GM19328 (cell line): ENCODE data around the gene TMC7.

Experiments
- ATAC-seq: cut with Tn5 transposase; IDR thresholded peaks from one replicate; pipeline ENCODE4 v1.9.1; 2021; ENCODE audit warnings: mild to moderate bottlenecking, moderate library complexity; ENCODE audit not compliant: unreplicated experiment

The TMC7 gene

DNA sequence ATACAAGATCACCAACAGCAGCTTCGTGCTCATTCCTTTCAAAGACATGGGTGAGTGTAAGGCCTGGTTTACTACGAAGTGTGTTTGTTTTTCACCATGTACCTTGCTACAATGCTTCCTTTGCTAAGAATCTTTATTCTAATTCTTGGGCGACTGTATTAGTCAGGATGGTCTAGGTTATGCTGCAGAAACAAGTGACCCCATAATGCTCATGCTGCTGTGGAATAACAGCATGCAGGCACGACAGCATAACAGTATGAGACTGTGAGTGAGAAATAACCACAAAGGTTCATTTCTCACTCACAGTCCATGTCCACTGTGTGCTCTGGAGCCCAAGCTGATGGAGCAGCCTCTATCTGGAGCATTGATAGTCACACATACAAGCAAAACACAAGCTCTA lies 38.0 kb downstream of the TMC7 start:
- ATAC-seq, result no peak

DNA sequence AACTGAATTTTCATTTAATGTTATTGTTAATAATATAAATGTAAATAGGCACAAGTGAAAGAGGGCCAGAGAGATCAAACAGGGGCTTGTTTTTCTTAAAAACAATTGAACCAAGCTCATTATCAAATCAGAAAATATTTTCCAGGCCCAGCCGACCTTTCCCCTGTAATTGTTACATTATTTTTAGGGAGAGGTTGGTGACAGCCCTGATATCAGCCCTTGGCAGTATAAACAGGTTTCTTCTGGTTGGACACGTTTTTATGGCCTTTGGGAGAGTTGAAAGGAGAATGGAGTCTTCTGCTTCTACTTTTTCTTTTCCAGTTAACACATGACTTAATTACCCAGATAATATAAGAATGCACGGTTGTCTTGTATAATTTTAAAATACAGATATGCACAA lies 43.7 kb downstream of the TMC7 start:
- no peak for ATAC-seq

DNA sequence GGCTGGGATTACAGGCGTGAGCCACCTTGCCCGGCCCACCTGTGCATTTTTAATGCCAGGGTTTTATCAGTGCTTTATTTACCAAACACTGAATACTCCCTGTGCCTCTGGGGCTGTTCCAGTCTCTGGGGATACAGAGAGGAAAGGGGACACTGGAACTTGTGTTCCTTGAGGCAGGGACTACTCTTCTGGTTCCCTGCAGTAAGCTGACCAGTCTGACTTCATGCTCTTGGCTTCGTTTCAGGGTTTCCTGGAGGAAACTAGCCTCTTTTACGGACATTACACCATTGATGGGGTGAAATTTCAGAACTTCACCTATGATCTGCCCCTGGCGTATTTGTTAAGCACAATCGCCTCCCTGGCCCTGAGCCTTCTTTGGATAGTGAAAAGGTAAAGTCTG lies 46.2 kb downstream of the TMC7 start:
- no peak for ATAC-seq

DNA sequence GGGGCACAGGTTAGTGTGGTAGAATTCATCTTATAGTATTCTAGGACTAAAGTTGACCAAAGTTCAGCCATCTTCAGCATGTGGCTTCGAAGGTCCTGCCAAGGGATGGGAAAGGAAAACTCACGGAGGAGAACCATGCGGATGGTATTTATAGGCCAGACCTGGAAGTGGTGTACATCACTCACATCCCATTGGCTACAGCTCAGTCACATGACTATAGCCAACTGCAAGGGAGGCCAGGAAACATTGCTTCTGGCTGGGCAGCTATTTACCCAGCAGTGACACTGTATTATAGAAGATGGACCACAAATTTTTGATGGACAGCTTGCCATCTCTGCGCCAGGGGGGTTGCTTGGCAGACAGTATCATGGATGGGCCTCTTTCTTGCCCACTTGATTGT lies 48.0 kb downstream of the TMC7 start:
- no peak for ATAC-seq

DNA sequence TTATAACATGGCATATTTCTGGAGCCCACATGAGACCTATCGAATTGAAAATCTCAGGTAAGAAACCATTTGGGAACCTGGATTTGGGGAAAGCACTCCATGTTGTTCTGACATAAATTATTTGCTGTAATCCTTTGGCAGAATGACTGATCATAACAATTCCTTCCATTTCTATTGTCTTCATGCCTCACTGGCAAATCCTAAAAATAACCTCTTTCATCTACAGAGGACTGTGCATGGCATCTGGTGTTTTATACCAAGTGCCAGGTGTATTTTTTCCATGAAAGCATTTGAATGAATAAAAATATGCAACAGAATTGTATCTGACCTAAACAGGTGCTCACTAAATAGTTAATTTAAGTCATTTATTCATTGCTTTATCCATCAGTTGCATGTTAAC lies 50.0 kb downstream of the TMC7 start:
- no peak for ATAC-seq

DNA sequence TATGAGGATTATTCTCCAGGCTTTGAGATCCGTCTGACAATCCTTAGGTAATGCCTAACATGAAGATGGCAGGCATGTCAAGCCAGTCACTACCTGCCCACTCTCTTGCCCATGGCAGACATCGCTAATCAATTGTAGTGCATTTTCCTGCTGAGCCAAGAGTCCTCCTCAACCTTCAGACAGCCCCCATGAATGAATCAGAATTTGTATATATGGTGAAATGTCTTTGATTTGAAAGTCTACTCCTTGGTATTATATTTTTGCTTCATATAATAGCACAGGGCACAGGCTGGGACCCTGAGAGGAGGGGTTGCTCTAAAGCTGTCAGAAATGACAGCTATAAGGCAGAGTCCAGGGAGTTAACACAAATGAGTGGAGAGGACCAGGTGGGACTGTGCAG lies 56.7 kb downstream of the TMC7 start:
- no peak for ATAC-seq

DNA sequence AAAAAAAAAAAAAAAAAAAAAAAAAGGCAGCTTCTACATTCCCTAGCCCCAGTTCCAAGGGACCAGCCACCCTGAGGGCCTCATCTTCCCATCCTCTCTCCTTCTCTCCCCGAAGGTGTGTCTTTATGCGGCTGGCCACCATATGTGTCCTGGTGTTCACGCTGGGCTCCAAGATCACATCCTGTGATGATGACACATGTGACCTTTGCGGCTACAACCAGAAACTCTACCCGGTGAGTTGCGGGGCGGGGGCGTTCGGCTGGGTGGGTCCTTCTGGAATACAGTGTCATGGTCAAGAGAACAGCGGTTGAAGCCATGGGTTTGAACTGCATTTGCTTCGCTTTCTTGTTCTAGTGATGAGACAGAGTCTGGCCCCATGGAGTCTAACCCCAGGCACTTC lies 61.0 kb downstream of the TMC7 start:
- ATAC-seq, result no peak

DNA sequence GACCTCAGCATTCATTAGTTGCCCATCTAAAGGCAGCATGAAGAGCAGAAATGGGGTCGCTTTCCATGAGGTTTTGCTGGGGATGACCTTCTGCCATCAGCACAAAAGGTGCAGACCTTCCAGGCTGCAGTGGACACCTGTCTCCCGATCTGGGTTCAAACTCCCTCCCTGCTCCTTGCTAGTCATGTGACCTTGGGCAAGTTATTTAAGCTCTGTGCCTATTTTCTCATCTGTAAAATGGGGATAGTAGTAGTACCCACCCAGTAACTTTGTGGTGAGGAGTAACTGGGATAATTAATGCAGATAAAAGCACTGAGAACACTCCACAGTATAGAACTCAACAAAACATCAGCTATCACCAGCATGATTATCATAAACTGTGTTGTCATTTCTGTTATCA lies 62.3 kb downstream of the TMC7 start:
- no peak for ATAC-seq

DNA sequence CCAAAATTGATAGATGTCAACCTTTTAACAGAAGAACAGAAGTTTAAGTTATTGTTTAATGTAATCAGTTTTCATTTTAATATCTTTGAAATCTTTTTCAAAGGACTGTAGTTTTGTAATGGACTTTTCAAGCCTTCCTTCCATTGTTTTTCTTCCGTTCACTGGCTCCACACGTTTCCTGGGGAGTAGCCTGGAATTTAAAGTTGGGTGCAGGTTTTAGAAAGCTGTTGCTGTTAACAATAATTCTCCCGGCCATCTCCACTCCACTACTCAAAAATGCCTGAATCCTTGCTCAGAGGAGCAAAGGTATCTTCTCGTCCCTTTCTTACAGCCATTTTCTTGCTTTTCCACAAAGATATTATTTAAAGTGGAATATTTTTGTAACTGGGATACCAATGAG lies 79.0 kb downstream of the TMC7 start:
- no peak for ATAC-seq

DNA sequence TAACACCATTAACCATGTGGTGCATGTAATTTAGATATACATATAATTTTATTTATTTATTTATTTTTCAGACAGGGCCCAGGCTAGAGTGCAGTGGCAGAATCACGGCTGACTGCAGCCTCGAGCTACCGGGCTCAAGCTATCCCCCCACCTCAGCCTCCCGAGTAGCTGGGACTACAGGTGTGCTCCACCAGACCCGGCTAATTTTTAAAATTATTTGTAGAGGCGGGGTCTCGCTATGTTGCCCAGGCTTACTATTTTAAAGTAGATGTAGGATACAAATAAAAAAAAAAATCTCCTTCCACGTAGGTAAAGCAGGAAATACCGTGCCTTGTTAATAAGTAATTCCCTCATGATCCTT lies 83.2 kb downstream of the TMC7 start:
- no peak for ATAC-seq

DNA sequence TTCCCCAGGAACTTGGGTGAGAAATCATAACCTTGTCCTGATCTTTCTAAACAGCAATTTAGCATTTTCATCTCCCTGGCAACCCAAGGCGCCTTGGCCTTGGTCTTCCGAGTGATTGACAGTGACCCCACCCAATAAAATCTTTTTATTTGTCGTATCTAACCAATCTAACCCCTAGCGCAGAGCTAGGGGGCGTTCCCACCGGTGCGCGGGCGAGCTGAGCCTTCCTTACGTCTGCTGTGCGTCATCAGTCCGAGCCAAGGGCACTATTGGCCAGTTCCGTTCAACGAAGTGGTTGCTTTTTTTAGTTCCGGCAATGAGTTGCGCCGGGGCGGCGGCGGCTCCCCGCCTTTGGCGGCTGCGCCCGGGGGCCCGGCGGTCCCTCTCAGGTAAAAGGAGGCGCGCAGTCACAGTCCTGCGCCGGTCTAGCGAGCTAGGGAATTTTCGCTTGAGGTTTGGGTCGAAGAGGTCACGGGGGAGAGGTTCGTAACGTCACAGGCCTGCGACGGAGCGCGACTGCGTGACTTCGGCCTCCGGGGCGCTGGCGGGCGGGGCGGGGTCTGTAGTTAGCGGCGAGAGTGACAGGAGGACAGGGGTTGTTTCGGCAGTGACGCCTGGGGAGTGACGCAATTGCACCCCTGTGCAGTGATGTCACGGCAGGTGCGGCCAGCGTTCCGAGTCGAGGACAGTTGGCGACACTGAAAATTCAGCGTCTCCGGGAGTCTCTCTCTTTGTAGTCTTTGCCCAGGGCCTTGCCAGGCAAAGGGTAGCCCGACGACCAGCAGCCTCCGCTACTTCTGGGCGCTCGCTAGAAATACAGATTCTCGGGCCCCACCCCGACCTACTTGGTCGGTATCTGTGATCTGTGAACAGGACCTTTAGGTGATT lies 83.9 kb downstream of the TMC7 start, which contains the start of gene COQ7:
TSS of gene COQ7 (plus strand) at position 266 of the 888 bp plus-strand sequence. CDS start at position 317, 51 bp downstream.
- peak; percentile 84 for ATAC-seq

DNA sequence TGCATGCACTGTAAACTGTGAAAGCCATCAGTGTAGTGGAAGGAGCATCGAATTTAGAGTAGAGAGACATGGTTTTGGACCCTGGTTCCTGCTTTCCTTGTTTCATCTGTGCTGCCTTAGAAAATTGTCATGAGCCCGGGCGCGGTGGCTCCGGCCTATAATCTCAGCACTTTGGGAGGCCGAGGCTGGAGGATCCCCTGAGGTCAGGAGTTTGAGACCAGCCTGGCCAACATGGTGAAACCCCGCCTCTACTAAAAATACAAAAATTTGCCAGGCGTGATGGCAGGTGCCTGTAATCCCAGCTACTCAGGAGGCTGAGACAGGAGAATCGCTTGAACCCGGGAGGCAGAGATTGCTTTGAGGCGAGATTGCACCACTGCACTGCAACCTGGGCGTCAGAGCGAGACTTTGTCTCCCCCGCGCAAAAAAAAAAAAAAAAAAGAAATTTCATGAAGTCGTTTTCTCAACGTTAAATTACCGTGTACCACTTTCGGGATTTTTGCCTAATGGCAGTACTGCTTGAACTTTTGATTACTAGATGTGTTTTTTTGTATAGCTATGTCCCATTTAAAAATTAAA lies 84.6 kb downstream of the TMC7 start:
- ATAC-seq, result no peak

DNA sequence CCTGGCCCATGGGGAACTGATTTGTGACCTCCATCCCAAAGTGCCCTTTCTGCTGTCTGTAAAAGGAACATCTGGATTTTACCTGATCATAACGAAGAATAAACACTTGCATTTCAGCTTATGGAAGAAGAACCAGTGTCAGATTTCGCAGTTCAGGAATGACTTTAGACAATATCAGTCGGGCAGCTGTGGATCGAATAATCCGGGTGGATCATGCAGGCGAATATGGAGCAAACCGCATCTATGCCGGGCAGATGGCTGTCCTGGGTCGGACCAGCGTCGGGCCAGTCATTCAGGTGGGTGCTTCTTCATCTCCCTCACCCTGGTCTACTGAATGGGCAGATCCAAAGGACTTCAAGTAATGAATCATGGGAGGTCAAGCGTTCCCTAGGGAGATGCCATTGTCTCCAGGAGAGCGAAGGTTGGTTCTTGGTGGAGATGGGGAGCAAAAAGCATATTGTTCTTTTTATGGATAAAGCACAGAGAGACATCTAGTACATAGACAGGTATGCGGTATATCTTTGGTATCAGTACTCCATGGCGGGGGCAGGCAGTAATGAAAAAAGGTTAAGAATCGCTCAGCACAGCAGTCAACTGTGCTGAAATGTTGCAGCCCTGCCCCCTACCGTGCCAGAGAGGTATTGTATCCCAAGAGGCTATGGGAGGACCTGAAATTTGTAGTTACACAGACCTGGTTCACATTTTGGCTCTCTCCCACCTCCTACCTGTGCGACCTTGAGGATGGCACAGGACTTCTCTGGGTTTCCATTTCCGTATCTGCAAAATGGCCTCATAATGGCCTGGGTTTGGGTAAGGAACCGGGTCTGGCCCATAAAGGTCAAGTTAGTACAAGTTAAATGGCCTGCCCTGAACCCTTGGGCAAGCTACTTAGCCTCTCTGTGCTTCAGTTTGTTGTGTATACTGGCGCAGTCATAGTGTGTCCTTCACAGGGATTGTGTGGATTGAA lies 88.4 kb downstream of the TMC7 start:
- no peak for ATAC-seq

DNA sequence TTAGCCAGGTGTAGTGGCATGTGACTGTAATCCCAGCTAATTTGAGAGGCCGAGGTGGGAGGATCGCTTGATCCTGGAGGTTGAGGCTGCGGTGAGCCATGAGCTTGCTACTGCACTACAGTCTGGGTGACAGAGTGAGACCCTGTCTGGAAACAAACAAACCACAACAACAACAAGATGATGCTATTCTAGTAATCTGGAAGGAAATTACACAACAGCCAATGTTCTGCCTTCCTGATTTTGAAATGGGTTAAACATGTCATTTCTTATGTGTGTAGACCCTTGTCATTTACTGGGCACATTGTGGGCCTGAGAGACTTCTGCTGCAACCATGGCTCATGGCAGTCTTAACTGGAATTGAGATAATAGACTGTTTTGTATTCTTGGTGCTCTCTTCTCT lies 89.6 kb downstream of the TMC7 start:
- no peak for ATAC-seq

DNA sequence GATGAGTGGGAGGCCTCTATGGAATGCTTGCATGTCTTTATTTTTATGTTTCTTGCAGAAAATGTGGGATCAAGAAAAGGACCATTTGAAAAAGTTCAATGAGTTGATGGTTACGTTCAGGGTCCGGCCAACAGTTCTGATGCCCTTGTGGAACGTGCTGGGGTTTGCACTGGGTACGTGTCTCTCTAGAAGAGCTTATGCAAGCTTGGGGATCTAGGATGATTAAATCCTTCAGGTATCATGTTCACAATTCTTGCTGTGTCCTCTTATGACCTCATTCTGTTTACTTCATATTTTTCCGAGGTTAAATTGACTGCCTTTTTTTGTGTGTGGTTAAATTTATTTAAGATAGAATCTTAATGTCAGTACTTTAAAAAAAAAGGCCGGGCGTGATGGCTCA lies 90.1 kb downstream of the TMC7 start:
- ATAC-seq, result no peak

DNA sequence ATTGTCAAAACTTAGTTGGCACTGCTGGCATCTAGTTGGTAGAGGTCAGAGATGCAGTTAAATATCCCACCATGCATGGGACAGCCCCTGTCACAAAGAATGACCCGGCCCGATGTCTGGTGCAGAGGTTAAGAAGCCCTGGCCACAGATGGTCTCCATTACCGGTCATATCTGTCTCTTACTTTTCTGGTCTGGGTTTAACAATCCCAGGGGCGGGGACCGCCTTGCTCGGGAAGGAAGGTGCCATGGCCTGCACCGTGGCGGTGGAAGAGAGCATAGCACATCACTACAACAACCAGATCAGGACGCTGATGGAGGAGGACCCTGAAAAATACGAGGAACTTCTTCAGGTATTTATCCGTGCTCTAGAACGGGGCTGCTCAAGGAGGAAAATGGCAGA lies 91.8 kb downstream of the TMC7 start:
- no peak for ATAC-seq

DNA sequence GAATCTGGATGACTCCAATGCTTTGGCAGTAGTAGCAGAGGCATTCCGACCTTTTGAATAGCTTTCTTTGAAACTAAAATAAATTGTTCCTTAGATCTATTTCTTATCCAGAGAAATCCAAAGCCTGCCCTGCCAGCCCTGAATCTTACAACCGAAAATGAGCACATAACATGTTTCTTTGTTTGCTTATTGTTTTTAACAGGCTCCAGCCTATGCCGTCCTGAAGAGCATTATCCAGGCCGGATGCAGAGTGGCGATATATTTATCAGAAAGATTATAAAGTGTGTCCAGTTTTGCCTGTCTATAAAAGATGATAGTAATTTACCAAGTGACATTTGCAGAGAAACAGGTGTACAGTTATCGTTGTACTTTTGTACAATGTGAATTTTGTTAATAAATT lies 94.1 kb downstream of the TMC7 start:
- no peak for ATAC-seq

DNA sequence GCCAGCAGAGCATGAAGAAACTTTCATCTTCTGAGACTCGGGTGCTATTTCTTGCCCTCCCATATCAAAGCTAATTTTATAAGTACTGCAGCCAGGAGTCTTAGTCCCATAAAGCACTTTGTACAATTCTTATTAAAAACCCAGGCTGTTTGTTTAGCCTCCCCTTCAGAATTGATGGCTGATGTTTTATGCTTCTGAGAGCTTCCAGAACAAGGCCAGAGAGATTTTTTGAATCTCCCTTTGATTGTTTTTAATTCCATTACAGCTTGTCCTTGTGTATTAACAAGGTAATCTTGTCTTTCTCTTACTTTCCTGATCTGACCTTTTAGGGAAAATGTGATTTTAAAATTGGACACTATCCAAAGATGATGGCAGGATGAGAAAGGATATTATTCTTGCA lies 99.9 kb downstream of the TMC7 start:
- no peak for ATAC-seq

DNA sequence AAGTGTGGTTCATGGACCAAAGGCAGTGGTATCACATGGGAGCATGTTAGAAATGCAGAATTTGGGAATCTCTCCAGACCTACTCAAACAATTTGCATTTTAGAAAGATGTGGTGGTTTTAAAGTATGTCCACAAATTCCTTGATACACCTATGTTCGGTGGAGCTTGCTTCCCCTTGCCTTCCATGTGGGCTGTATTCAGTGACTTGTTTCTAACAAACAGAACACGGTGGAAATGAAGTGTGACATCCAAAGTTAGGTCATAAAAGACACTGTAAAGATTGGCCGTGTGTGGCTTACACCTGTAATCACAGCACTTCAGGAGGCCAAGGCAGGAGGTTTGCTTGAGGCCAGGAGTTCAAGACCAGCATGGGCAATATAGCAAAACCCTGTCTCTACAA lies 100.4 kb downstream of the TMC7 start:
- no peak for ATAC-seq

DNA sequence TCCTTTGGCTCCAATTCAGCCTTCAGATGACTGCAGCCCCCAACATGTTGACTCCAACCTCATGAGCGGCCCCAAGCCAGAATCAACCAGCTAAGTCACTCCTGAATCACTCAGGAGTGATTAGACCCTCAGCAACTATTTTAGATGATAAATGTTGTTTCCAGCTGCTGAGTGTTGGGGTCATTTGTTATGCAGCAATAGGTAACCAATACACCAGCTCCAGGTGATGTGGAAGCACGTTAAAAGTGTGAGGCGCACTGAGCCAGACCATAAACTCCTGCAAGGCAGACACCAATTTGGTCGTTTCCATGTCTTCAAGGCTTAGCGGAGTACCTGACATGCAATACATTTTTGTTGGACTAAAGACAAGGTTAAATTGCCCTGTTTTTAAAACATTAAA lies 101.1 kb downstream of the TMC7 start:
- no peak for ATAC-seq

DNA sequence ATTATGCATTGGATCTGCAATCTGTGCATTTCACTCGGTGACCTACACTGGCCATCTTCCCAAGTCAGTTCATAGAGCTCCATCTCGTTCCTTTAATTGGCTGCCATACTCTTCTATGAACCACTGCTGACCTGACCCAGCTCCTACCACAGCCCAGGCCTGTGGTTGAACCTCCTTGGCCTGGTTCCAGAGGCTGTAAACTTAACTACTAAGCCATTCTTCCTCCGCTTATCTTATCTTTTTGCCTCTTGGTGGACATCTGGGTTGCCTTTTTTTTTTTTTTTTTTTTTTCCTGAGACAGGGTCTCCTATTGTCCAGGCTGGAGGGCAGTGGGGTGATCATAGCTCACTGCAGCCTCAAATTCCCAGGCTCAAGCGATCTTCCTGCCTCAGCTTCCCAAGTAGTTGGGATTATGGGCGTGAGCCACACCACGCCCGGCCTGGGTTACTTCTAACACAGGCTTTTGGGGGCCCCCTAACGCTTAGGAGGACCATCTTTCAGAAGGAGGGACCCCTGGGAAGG lies 102.0 kb downstream of the TMC7 start:
- ATAC-seq, result no peak
